Stomach (tissue), 4 donors: ENCODE results near the gene DRICH1.
"Not testable (repeated sequence)": the region's sequence is repeated elsewhere in the genome, so short reads cannot be mapped to it uniquely, and the experiment has no call there.

Experiments used
- CTCF ChIP-seq, 7 experiments: fragments of 450-650 bp in 4 of 7; fragments of 200-600 bp in 3 of 7; sonication (generic) in 3 of 7; IDR thresholded peaks; one replicate each; pipeline ENCODE4 v1.5.1; 2016 to 2019; ENCODE audit warnings: antibody characterized with exemption in 7 of 7, control low read depth in 2 of 7, mild to moderate bottlenecking in 1 of 7
- POLR2A ChIP-seq, 4 donors: fragments of 450-650 bp; IDR thresholded peaks; one replicate each; pipeline ENCODE4 v1.6.1; 2016; ENCODE audit warnings: antibody characterized with exemption in 4 of 4, control low read depth in 2 of 4, mild to moderate bottlenecking in 1 of 4, moderate library complexity in 1 of 4

- not testable (repeated sequence) for TF ChIP-seq POLR2A, CTCF (IDR thresholded peaks at IDR 0.05)
These were observed 71.1 kb downstream of the DRICH1 start for GRCh38 chr22:23561025-23561510.
